ENCODE results near the gene CCL18. TPM values are rescaled to one million over a fixed set of nuclear protein-coding genes. Genes with fewer than 3 reads are reported as not detected.
A peak's percentile ranks its signal among the peaks of the same experiment; 100 is the strongest.
"Not testable (repeated sequence)": the region's sequence is repeated elsewhere in the genome, so short reads cannot be mapped to it uniquely, and the experiment has no call there.

Gene CCL18
- total RNA-seq, 2 experiments from 2014 or later = not detected

DNA sequence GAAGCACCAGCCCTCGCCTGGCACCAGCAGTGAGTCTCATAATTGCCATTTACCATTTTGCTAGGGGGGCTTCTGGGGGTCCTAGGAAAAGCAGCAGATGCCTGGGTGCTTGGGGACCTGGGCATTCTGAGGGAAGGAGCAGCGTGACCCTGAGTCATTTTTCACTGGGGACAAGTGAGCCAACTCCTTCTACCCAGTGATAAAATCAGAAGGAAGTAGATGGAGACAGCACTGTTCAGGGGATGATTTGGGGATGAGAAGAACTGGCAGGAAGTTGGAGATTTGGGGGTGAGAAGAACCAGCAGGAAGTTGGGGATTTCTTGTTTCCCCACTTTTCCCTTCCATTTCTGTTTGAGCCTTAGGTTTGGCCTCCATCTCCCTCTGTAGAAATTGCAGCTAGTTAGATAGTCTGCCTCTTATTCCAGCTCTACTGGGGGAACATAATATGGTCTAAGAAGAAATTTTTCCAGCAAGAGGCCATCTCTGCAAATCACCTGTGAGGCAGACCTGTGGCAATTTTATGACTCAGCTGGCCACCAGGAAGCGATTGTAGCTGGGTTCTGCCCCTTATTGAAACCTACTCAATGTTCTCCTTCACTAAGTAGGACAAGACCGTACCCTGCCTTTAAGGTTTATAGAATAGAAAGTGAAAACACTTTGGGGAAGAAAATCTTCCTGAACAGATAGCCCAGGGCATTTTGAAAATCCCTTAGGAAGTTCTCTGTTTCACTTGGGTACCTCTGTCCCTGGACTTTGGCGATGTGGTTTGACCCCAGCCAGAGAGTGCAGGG lies 17.8 kb downstream of the CCL18 start:
- H3K4me1 Mint-ChIP-seq = peaks cover 59% of the 10 kb centered on the region
- H3K4me3 Mint-ChIP-seq = peak overlapping the region; percentile 57
- CTCF ChIA-PET = interaction anchor here (0.7 to 4.0 kb wide), 6 partner anchors 9 to 67 kb away, joined by 3 to 28 read pairs (median 6); no protein-coding TSS in a partner anchor
- DNase-seq (peak; percentile 58), ATAC-seq (peak; percentile 37)
- H3K36me3 Mint-ChIP-seq = peaks cover 14% of the 10 kb centered on the region
- H3K9me3 Mint-ChIP-seq (ENCODE audit: low read depth); H3K27me3 Mint-ChIP-seq: not testable (repeated sequence)
- H3K27ac Mint-ChIP-seq = peak overlapping the region; percentile 97

DNA sequence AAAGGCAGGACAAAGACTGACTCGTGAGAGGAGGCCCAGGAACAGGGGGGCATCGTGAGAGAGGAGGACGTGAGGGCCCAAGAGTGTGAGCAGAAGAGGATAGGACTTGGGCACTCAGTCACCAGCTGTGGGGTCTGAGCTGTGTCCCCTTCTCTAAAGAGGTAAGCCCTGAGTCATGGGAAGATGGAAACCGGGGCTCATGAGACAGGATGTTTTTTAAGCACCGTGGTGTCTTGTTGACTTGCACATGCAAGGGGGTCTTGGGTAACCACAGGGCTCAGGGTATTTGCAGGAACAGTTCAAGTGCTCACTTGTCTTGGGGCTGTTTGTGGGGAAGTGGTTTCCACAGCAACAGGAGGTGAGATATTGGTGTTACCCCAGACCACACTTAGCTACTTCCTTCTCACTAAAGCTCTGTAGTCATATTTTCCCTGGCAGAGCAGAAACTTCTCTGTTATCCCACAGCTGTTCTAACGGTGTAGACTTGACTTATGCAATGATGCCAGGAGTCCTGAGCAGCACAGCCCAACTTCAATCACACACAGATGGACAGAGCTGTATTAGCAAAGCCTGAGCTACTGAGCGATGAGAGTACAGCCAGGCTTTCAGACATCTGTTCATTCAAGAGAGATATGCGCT lies 18.5 kb downstream of the CCL18 start:
- H3K4me3 Mint-ChIP-seq = peak overlapping the region; percentile 57
- DNase-seq (peak; percentile 95), ATAC-seq (peak; percentile 81)
- peak overlapping the region; percentile 97 for H3K27ac Mint-ChIP-seq
- peaks cover 61% of the 10 kb centered on the region for H3K4me1 Mint-ChIP-seq
- CTCF ChIA-PET = interaction anchor here (0.6 to 4.0 kb wide), 7 partner anchors 9 to 151 kb away, joined by 3 to 28 read pairs (median 5); no protein-coding TSS in a partner anchor
- H3K27me3 Mint-ChIP-seq; H3K9me3 Mint-ChIP-seq (ENCODE audit: low read depth); H3K36me3 Mint-ChIP-seq: not testable (repeated sequence)

DNA sequence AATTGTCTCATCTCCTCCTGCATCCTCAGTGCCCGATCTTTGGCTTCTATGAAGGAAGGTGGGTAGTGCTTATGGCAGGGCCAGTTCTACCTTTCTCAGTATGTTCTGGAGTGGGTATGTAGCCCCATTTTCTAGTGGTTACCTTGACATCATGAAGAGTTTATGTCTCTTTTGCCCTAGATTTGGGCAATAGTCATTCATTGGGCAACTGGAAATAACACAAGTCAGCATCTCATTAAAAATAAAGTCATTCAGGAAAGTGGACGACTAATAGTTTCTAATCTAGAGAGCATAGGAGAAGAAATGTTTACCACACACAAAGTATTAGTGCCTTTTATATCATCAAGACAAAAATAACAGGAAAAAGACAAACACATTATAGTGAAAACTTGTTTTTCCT lies 19.6 kb downstream of the CCL18 start:
- Mint-ChIP-seq H3K4me1 (peaks cover 65% of the 10 kb centered on the region), H3K27ac (peak overlapping the region; percentile 65)
- ATAC-seq; H3K4me3 Mint-ChIP-seq; DNase-seq; H3K9me3 Mint-ChIP-seq (ENCODE audit: low read depth); H3K27me3 Mint-ChIP-seq; H3K36me3 Mint-ChIP-seq: not testable (repeated sequence)
- CTCF ChIA-PET = interaction anchor here (1.1 to 4.0 kb wide), 2 partner anchors 12 to 152 kb away, joined by 3 to 28 read pairs; no protein-coding TSS in a partner anchor

DNA sequence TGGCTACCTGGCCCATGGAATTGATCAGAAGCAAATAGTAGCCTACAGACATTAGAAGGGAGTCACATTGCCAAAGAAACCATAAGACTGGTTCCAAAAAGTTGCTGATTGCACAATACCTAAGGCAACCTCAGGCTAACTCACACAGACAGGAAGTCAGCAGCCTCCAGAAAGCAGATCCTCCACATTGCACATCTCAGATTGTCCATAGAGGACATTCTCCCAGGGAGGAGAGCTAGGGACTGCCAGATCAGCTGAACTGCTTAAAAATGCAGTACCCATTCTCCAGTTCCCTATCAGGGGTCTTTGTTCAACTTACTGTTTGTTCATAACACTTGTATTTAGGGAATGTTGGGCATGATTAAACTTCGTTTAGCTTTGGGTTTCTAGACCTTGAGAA lies 21.7 kb downstream of the CCL18 start:
- H3K27ac Mint-ChIP-seq = peak overlapping the region; percentile 72
- H3K27me3 Mint-ChIP-seq = peaks cover 2% of the 10 kb centered on the region
- H3K36me3 Mint-ChIP-seq = peaks cover 10% of the 10 kb centered on the region
- peaks cover 83% of the 10 kb centered on the region for H3K4me1 Mint-ChIP-seq
- DNase-seq (peak; percentile 54), ATAC-seq (no peak)
- CTCF ChIA-PET = interaction anchor here (1.1 to 2.9 kb wide), 7 partner anchors 11 to 322 kb away, joined by 3 to 15 read pairs (median 3); no protein-coding TSS in a partner anchor
- H3K9me3 Mint-ChIP-seq (ENCODE audit: low read depth) = no peaks in the 10 kb centered on the region
- H3K4me3 Mint-ChIP-seq = no peak overlapping the region

DNA sequence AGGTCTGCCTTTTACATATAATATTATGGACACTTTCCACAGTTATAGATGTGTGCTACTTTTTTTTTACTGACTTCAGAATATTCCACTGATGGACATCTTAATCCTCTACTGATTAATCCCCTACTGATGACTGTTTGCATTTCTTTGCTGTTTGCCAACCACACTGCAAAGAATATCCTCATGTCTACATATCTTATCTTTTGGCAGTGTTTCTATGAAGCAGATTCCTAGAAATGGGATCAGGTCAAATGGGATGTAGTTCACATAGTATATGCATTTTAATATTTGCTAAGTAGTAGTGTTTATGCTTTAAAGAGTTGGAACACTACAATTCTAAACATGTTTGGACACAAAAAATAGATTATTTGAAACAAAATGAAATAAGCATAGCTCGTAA lies 22.7 kb downstream of the CCL18 start:
- Mint-ChIP-seq H3K4me1 (peaks cover 85% of the 10 kb centered on the region), H3K36me3 (peaks cover 10% of the 10 kb centered on the region), H3K9me3 (ENCODE audit: low read depth) (no peaks in the 10 kb centered on the region), H3K4me3 (no peak overlapping the region), H3K27ac (peak overlapping the region; percentile 65), H3K27me3 (no peaks in the 10 kb centered on the region)
- ATAC-seq (no peak), DNase-seq (no peak)
- CTCF ChIA-PET = interaction anchor here (0.5 to 2.9 kb wide), 5 partner anchors 13 to 111 kb away, joined by 3 to 15 read pairs (median 3); no protein-coding TSS in a partner anchor

DNA sequence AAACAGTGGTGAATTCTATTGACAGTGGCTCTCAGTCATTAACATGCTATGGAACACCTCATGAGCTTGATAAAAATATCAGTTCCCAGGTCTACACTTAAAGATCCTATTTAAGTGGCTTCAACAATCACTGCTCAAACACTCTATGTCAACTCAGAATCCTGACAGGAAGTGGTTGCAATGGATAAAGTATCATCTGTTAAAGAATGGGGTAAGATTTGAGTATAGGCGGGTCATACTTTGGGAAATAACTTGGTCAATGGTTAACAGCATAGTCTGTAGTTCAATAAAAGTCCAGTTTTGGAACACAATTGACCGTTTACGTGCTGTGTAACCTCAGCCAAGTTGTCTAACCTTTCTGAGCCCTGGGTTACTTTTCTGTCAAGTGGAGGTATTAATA lies 23.4 kb downstream of the CCL18 start:
- H3K27ac Mint-ChIP-seq = not testable (repeated sequence)

DNA sequence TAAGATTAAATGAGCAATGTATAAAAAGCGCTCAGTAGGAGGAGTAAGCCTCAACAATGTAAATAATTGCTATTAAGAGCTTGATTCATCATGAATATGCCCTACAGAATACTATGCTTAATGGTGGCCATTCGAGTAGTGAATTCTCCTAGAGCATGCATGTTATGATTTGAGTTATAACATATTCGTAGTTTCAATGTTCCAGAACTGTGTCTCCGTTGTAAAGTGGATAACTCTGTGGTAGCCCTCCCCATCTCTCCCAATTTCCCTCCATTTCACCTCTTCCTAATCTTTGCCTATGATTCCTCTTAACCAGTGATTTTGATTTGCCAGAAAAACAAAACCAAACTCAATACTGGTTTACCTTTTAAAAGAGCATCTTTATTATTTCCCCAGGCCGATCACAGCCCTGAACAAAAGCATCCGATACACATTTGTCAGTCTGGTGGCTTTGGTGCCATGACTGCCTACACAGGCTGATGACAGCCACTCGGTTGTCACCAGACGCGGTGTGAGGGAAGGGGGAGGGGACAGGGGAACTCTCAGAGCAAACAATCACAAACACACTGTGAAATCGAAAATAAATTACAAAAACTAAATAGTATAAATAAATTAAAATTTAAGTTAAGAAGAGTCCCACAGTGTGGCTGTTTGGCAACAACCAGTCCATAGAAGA lies 24.0 kb downstream of the CCL18 start:
- Mint-ChIP-seq H3K4me3 (peak overlapping the region; percentile 74), H3K27ac (peak overlapping the region; percentile 87), H3K4me1 (peaks cover 86% of the 10 kb centered on the region)
- H3K36me3 Mint-ChIP-seq; H3K9me3 Mint-ChIP-seq (ENCODE audit: low read depth); H3K27me3 Mint-ChIP-seq; ATAC-seq: not testable (repeated sequence)
- peak; percentile 59 for DNase-seq
- CTCF ChIA-PET = interaction anchor here (1.1 to 4.6 kb wide), 4 partner anchors 14 to 59 kb away, joined by 4 to 24 read pairs (median 11); no protein-coding TSS in a partner anchor

More for the DNA sequence above, 23.4 kb downstream of the CCL18 start:
- CTCF ChIA-PET = interaction anchor here (2.9 kb wide), 1 partner anchor 14 kb away, joined by 15 read pairs; no protein-coding TSS in a partner anchor
- H3K36me3 Mint-ChIP-seq; ATAC-seq; H3K4me3 Mint-ChIP-seq; DNase-seq; H3K27me3 Mint-ChIP-seq; H3K9me3 Mint-ChIP-seq (ENCODE audit: low read depth): not testable (repeated sequence)
- H3K4me1 Mint-ChIP-seq = peaks cover 85% of the 10 kb centered on the region

DNA sequence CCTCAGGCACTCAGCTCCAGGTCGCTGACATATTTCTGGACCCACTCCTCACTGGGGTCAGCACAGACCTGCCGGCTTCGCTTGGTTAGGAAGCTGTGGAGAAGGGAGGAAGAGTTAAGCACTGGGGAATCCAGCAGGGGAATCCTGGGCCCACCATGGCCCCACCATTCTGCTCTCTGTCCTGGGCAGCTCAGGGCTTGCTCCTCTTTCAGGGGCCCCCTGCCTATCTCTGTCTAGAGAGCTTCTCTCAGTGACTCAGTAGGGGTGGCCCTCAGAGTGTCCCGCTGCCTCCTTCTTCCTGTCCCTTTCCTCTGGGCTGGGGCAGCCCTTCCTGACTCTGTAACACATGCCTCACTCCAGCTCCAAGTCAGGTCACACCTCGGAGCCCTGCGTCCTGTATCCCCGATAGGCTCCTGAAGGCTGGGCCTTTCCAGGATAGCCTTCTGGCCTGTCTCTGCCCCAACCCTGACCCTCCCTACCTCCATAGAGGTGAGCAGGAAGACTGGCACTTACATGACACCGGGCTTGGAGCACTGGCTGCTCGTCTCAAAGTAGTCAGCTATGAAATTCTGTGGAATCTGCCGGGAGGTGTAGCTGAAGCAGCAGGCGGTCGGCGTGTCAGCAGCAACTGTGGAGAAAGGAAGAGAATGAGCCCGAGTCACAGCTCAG lies 24.7 kb downstream of the CCL18 start:
- Mint-ChIP-seq H3K27ac (peak overlapping the region; percentile 87), H3K36me3 (peaks cover 10% of the 10 kb centered on the region), H3K4me1 (peaks cover 85% of the 10 kb centered on the region), H3K4me3 (peak overlapping the region; percentile 74), H3K27me3 (peaks cover 3% of the 10 kb centered on the region), H3K9me3 (ENCODE audit: low read depth) (no peaks in the 10 kb centered on the region)
- CTCF ChIA-PET = interaction anchor here (1.1 to 4.6 kb wide), 5 partner anchors 15 to 58 kb away, joined by 4 to 24 read pairs (median 7); no protein-coding TSS in a partner anchor
- no peak for DNase-seq
- no peak for ATAC-seq

DNA sequence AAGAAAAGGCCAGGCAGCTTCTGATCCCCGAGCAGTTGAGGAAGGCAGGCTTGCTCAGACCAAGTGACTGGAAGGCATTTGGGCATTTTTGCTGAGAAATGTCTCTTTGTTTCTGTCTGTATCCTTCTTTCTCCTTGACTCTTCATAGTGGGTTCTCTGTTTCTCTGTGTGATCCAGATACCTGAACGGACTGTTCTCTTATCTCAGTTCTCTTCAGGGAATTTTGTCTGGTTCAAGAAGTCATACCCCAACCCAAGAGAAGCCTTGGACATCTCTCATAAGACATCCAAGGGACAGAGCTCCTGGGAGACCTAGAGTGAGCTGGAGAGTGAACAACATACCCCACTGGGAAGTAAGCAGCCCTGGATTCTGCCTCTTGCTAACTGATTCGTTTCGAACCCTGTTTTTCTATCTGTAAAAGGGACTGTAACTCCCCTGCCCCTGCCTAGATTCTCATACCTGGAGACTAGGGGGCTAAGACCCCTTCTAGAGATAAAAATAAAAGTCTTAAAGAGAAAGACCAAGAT lies 25.3 kb downstream of the CCL18 start:
- H3K4me3 Mint-ChIP-seq = peak overlapping the region; percentile 74
- peaks cover 83% of the 10 kb centered on the region for H3K4me1 Mint-ChIP-seq
- H3K27ac Mint-ChIP-seq = peak overlapping the region; percentile 87
- DNase-seq = no peak
- no peaks in the 10 kb centered on the region for H3K9me3 Mint-ChIP-seq (ENCODE audit: low read depth)
- CTCF ChIA-PET = interaction anchor here (1.0 to 4.6 kb wide), 7 partner anchors 15 to 209 kb away, joined by 3 to 24 read pairs (median 5); partner anchors contain the start of gene CCL5
- peaks cover 10% of the 10 kb centered on the region for H3K36me3 Mint-ChIP-seq
- ATAC-seq = no peak
- H3K27me3 Mint-ChIP-seq = peaks cover 5% of the 10 kb centered on the region

DNA sequence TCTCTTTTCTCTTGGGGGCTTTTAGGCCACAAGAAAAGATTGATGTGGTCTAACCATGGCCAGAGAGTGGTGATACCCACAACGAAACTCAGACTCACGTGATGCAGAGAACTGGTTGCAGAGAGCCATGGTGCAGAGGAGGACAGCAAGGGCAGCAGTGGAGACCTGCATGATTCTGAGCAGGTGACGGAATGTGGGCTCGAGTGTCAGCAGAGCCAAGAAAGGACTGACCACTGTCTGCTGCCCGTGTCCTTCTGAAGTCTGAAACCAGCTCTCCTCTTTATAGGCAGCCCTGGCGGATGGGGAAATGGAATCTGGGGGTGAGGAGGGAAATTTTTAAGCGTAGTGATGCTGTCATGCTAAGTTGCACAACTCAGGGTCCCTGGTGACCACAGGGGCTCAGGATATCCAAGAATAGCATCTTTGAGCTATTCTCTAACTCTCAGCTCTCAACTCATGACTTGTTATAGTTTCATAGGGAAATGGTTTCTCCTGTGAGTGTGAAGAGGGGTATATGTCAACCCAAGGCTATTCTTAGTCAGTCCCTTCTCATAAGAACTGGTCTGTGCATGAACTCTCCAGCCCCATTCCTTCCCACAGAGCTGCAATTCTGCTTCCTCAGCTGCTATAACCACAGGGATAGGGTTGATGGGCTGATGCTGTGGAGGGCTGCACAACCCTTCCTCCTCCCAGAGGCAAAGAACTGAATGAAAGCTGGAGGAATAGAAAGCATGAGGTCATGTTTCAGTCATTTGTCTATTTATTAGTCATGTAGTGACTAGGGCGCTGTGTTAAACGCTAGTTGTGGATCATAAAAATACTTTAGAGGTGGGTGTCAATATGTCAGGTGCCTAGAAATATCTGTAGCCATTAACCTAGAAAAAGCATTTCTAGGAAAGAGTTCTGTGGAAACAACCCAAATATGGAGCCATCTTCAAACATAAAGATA lies 26.1 kb downstream of the CCL18 start, which contains the start of gene CCL3:
TSS of gene CCL3 (minus strand) at position 256 of the 949 bp plus-strand sequence. CDS start at position 171, 85 bp downstream.
- peak within 1 kb of the TSS; percentile 74 for H3K4me3 Mint-ChIP-seq
- peaks cover 83% of the 10 kb centered on the region for H3K4me1 Mint-ChIP-seq

DNA sequence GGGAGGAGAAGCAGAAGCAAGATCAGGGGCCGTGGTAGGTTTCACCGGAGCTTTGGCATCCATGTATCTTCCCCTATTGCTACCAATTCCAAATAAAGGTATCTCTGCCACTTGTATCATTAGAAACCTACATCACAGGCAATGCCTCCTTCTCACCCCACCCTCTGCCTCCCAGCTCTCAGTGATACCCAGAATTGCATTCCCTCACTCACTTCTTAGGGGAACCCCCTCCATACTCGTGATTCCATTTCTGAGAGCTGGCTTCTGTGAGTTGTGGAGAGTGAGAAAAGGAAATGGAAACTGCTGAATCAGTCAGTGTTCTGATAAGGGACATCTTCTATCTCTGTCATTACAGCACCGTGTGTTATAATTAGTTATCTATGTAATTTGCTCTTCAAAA lies 28.2 kb downstream of the CCL18 start:
- Mint-ChIP-seq H3K4me3 (no peak overlapping the region), H3K9me3 (ENCODE audit: low read depth) (no peaks in the 10 kb centered on the region), H3K36me3 (peaks cover 14% of the 10 kb centered on the region), H3K27me3 (peaks cover 5% of the 10 kb centered on the region), H3K27ac (peak overlapping the region; percentile 68), H3K4me1 (peaks cover 87% of the 10 kb centered on the region)
- ATAC-seq (peak; percentile 38), DNase-seq (peak; percentile 72)
- CTCF ChIA-PET = interaction anchor here (1.2 to 4.6 kb wide), 3 partner anchors 10 to 391 kb away, joined by 3 to 24 read pairs (median 5); no protein-coding TSS in a partner anchor

More for the DNA sequence above, 26.1 kb downstream of the CCL18 start, which contains the start of gene CCL3:
- CTCF ChIA-PET = interaction anchor here (0.9 to 4.6 kb wide), 9 partner anchors 8 to 210 kb away, joined by 3 to 24 read pairs (median 5); partner anchors contain the start of gene CCL5
- no peaks in the 10 kb centered on the region for H3K9me3 Mint-ChIP-seq (ENCODE audit: low read depth)
- ATAC-seq = peak; percentile 65
- H3K36me3 Mint-ChIP-seq = peaks cover 10% of the 10 kb centered on the region
- peak; percentile 82 for DNase-seq
- peaks cover 5% of the 10 kb centered on the region for H3K27me3 Mint-ChIP-seq
- peak within 1 kb of the TSS; percentile 87 for H3K27ac Mint-ChIP-seq

Measured in activated CD8-positive, alpha-beta memory T cell treated with anti-CD3 and anti-CD28 coated beads, Interleukin-2, amount 10 ng/mL, durations not matched to agents 7 days and 5 days (primary cell).